Ovary (tissue), 9 donors: ENCODE measurements around the gene TRAF1. TPM values are rescaled to one million over a fixed set of nuclear protein-coding genes. Genes with fewer than 3 reads are reported as not detected.

Source experiments
- DNase-seq, 5 donors: peaks; one replicate each; pipeline ENCODE4 v3.0.0-alpha.2; 2019 to 2020
- H3K27ac ChIP-seq, 2 donors: fragments of 200-600 bp; one replicate each; pipeline versions ENCODE4 v1.5.1 to v1.8.0; 2019 to 2022
- H3K27me3 ChIP-seq: fragments of 200-600 bp; one replicate; pipeline ENCODE4 v1.8.0; 2022
- H3K36me3 ChIP-seq: fragments of 200-600 bp; sonication (generic); one replicate; pipeline ENCODE4 v1.5.1; 2019
- H3K4me1 ChIP-seq: one replicate; pipeline ENCODE4 v1.8.1; 2013; ENCODE audit warnings: mild to moderate bottlenecking, moderate library complexity; ENCODE audit not compliant: insufficient read depth
- H3K4me3 ChIP-seq: fragments of 200-600 bp; sonication (generic); one replicate; pipeline ENCODE4 v1.5.1; 2017
- H3K9me3 ChIP-seq, 2 donors: fragments of 200-600 bp in 1 of 2; sonication (generic) in 1 of 2; one replicate each; pipeline versions ENCODE4 v1.5.1 to v1.8.1; 2013 to 2019; ENCODE audit warnings: mild to moderate bottlenecking in 1 of 2, moderate library complexity in 1 of 2
- CTCF ChIP-seq, 3 donors: fragments of 450-650 bp in 2 of 3; fragments of 200-600 bp in 1 of 3; IDR thresholded peaks; one replicate each; pipeline versions ENCODE4 v1.5.1 to v1.8.0; 2016 to 2022; ENCODE audit warnings: antibody characterized with exemption in 3 of 3, mild to moderate bottlenecking in 1 of 3
- EP300 ChIP-seq: sonication (generic); formaldehyde crosslinking; IDR thresholded peaks from one replicate; pipeline ENCODE4 v1.6.1; 2017; ENCODE audit warnings: antibody characterized with exemption
- POLR2A ChIP-seq: fragments of 450-650 bp; IDR thresholded peaks from one replicate; pipeline ENCODE4 v1.6.1; 2017; ENCODE audit warnings: antibody characterized with exemption, mild to moderate bottlenecking, moderate library complexity
- WGBS, 3 donors: extraction: QIAGEN DNeasy Blood & Tissue Kit in 1 of 3; methylation state at CpG; one replicate each; pipeline versions ENCODE4 v1.1.5 to v1.1.7; 2013 to 2017; 5-methylcytosine and 5-hydroxymethylcytosine counted together
- intact Hi-C, 4 donors: fragments of 100-400 bp; cut with DNase I; formaldehyde crosslinking; loops; one replicate each; pipeline versions ENCODE4 v1.11.0 to v1.15.1; 2022 to 2023
- polyA plus RNA-seq, 2 donors: library from polyadenylated mRNA; stranded (reverse); fragments of 200-250 nt in 1 of 2; fragments of 350-450 nt in 1 of 2; fragmentation: Illumina TruSeq in 1 of 2; extraction: RNeasy Lipid Tissue Mini Kit (QIAGEN cat#74804) in 1 of 2; gene quantifications; one replicate each; pipeline ENCODE4 v1.2.3, GENCODE V29; 2013 to 2014
- total RNA-seq, 7 donors: library from RNA; depleted of rRNA in 2 of 7; stranded (reverse); fragments of >200 nt in 2 of 7; fragmentation: NEBNext Ultra II Directional in 3 of 7; extraction: Animal tissue kit (Norgen Biotek cat#: 25700) in 3 of 7; gene quantifications; one replicate each; pipeline versions ENCODE4 v1.1.0 to v1.2.4, GENCODE V29; 2016 to 2023
- donor health status: DM: no; HTN: no; CAD: no; lungs with moderate emphysema.
- donor health status: DM: no; HTN: no; CAD: no.
- donor health status: Bipolar disorder and iron deficiency.
- donor health status: DM: yes; HTN: yes; CAD: no.
- donor health status: DM: no; HTN: no; CAD: no.
- donor health status: DM: yes; HTN: yes; CAD: no.

Gene TRAF1
- total and polyA plus RNA-seq, 9 donors = 4.1 to 9.4 (median 5.5) TPM

- WGBS, 3 donors = 22 to 28% (median 26%) methylated on average over 5 of the region's 5 CpGs
- intact Hi-C loops = no loop called here
- Histone ChIP-seq H3K4me3 (no peak overlapping the region), H3K27me3 (no peaks in the 10 kb centered on the region), H3K36me3 (no peaks in the 10 kb centered on the region), H3K27ac (no peak overlapping the region), H3K9me3 (no peaks in the 10 kb centered on the region), H3K4me1 (peaks cover 1% of the 10 kb centered on the region)
- TF ChIP-seq POLR2A (no peak), CTCF (IDR thresholded peaks at IDR 0.05) (no peak), EP300 (no peak)
- no peak for DNase-seq
Observed at GRCh38 chr9:120885958-120886357, 40.6 kb downstream of the TRAF1 start.

- no peaks in the 10 kb centered on the region for H3K9me3 ChIP-seq
- no peak for TF ChIP-seq CTCF (IDR thresholded peaks at IDR 0.05)
- no peak for TF ChIP-seq EP300
- no peak for TF ChIP-seq POLR2A
- no peak for DNase-seq
- intact Hi-C loops = no loop called here
- no peaks in the 10 kb centered on the region for H3K27me3 ChIP-seq
- H3K4me3 ChIP-seq = no peak overlapping the region
- WGBS, 3 donors = 49 to 58% (median 55%) methylated on average over 3 of the region's 3 CpGs
- H3K27ac ChIP-seq = no peak overlapping the region
- H3K4me1 ChIP-seq = peaks cover 1% of the 10 kb centered on the region
- H3K36me3 ChIP-seq = no peaks in the 10 kb centered on the region
Observed at GRCh38 chr9:120885457-120885856, 41.1 kb downstream of the TRAF1 start.

- no peak for DNase-seq
- H3K27ac ChIP-seq = no peak overlapping the region
- H3K9me3 ChIP-seq = no peaks in the 10 kb centered on the region
- intact Hi-C loops = loop anchor here in 1 of 4 donors (5.0 kb wide), 1 partner anchor 49 kb away; no protein-coding TSS in a partner anchor
- WGBS, 3 donors = 75 to 81% (median 76%) methylated on average over 3 of the region's 3 CpGs
- H3K36me3 ChIP-seq = no peaks in the 10 kb centered on the region
- H3K27me3 ChIP-seq = no peaks in the 10 kb centered on the region
- peaks cover 1% of the 10 kb centered on the region for H3K4me1 ChIP-seq
- no peak for TF ChIP-seq POLR2A
- TF ChIP-seq CTCF (IDR thresholded peaks at IDR 0.05) = no peak
- TF ChIP-seq EP300 = no peak
- no peak overlapping the region for H3K4me3 ChIP-seq
Observed at GRCh38 chr9:120883608-120883996, 43.0 kb downstream of the TRAF1 start.

- H3K27me3 ChIP-seq = no peaks in the 10 kb centered on the region
- no peak overlapping the region for H3K27ac ChIP-seq
- no peak for TF ChIP-seq POLR2A
- no peak for TF ChIP-seq CTCF (IDR thresholded peaks at IDR 0.05)
- no peak for TF ChIP-seq EP300
- WGBS, 3 donors = 79 to 86% (median 86%) methylated on average over 10 of the region's 10 CpGs
- intact Hi-C loops = loop anchor here in 1 of 4 donors (5.0 kb wide), 1 partner anchor 49 kb away; no protein-coding TSS in a partner anchor
- H3K4me1 ChIP-seq = peaks cover 1% of the 10 kb centered on the region
- DNase-seq = no peak
- H3K36me3 ChIP-seq = no peaks in the 10 kb centered on the region
- H3K9me3 ChIP-seq = no peaks in the 10 kb centered on the region
- H3K4me3 ChIP-seq = no peak overlapping the region
Observed at GRCh38 chr9:120882935-120883607, 43.5 kb downstream of the TRAF1 start.
